Testis (tissue), 3 donors: ENCODE results near the gene IL4I1. TPM values are rescaled to one million over a fixed set of nuclear protein-coding genes. Genes with fewer than 3 reads are reported as not detected.

Source experiments
- DNase-seq: peaks from one replicate; pipeline ENCODE4 v3.0.0-alpha.2; 2019
- H3K27ac ChIP-seq, 2 donors: fragments of 200-600 bp; sonication (generic); one replicate each; pipeline ENCODE4 v1.5.1; 2019
- H3K27me3 ChIP-seq: fragments of 200-600 bp; sonication (generic); one replicate; pipeline ENCODE4 v1.5.1; 2019
- H3K36me3 ChIP-seq: fragments of 200-600 bp; sonication (generic); one replicate; pipeline ENCODE4 v1.5.1; 2017; ENCODE audit warnings: low read depth; ENCODE audit errors: missing control alignments
- H3K4me1 ChIP-seq: fragments of 200-600 bp; sonication (generic); one replicate; pipeline ENCODE4 v1.5.1; 2019
- H3K4me3 ChIP-seq, 2 donors: fragments of 200-600 bp; sonication (generic); one replicate each; pipeline ENCODE4 v1.5.1; 2017 to 2019
- H3K9me3 ChIP-seq: fragments of 200-600 bp; sonication (generic); one replicate; pipeline ENCODE4 v1.5.1; 2017
- CTCF ChIP-seq, 3 experiments: fragments of 450-650 bp in 2 of 3; fragments of 200-600 bp in 1 of 3; sonication (generic) in 1 of 3; IDR thresholded peaks; one replicate each; pipeline ENCODE4 v1.5.1; 2016 to 2019; ENCODE audit warnings: antibody characterized with exemption in 3 of 3, mild to moderate bottlenecking in 2 of 3, moderate library complexity in 1 of 3
- POLR2A ChIP-seq: fragments of 450-650 bp; IDR thresholded peaks from one replicate; pipeline ENCODE4 v1.6.1; 2017; ENCODE audit warnings: antibody characterized with exemption, mild to moderate bottlenecking, moderate library complexity
- WGBS, 2 donors: methylation state at CpG; one replicate each; pipeline ENCODE4 v1.1.5; 2018; 5-methylcytosine and 5-hydroxymethylcytosine counted together
- intact Hi-C: fragments of 100-400 bp; cut with DNase I; formaldehyde crosslinking; loops from one replicate; pipeline ENCODE4 v1.15.1; 2023; ENCODE audit warnings: low total_unique reads
- polyA plus RNA-seq: library from polyadenylated mRNA; stranded (reverse); fragments of 350-450 nt; fragmentation: Illumina TruSeq; extraction: RNeasy Lipid Tissue Mini Kit (QIAGEN cat#74804); gene quantifications from one replicate; pipeline ENCODE4 v1.2.3, GENCODE V29; 2014; ENCODE audit warnings: low read depth, low replicate concordance; ENCODE audit not compliant: insufficient read depth
- total RNA-seq, 2 donors: library from RNA; depleted of rRNA; stranded (reverse); fragments of >200 nt; gene quantifications; one replicate each; pipeline ENCODE4 v1.2.3, GENCODE V29; 2016

Gene IL4I1
- total and polyA plus RNA-seq, 3 donors from 2014 or later: 17.1 to 61.9 (median 20.4) TPM

DNA sequence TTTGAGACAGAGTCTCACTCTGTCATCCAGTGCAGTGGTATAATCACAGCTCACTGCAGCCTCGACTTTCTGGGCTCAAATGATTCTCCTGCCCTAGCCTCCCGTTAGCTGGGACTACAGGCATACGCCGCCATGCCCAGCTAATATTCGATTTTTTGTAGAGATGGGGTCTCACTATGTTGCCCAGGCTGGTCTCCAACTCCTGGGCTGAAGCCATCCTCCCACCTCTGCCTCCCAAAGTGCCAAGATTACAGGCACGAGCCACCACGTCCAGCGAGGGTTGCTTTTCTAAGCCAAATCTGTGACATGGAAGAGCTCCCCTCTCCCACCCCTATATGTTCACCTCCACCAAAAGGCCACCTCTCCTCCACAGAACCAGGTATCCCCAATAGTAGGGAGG lies 21.4 kb upstream of the IL4I1 start:
- no peaks in the 10 kb centered on the region for H3K36me3 ChIP-seq
- no peak overlapping the region for H3K4me3 ChIP-seq
- DNase-seq: no peak
- peaks cover 7% of the 10 kb centered on the region for H3K4me1 ChIP-seq
- no peaks in the 10 kb centered on the region for H3K9me3 ChIP-seq
- H3K27me3 ChIP-seq: no peaks in the 10 kb centered on the region
- TF ChIP-seq POLR2A (no peak), CTCF (IDR thresholded peaks at IDR 0.05) (no peak)
- intact Hi-C loops: no loop called here
- no peak overlapping the region for H3K27ac ChIP-seq
- WGBS, 2 donors: 92 to 94% methylated on average over 8 of the region's 8 CpGs

- H3K27me3 ChIP-seq: no peaks in the 10 kb centered on the region
- no peak for DNase-seq
- peaks cover 16% of the 10 kb centered on the region for H3K4me1 ChIP-seq
- no peak overlapping the region for H3K27ac ChIP-seq
- no peaks in the 10 kb centered on the region for H3K9me3 ChIP-seq
- TF ChIP-seq POLR2A: no peak
- TF ChIP-seq CTCF (IDR thresholded peaks at IDR 0.05): peak in 2 of 3 experiments; percentile 23 to 25
- 79% methylated on average over 17 to 21 of the region's 21 CpGs for WGBS, 2 donors
- intact Hi-C loops: no loop called here
- no peak overlapping the region for H3K4me3 ChIP-seq
- H3K36me3 ChIP-seq: no peaks in the 10 kb centered on the region
Observed at GRCh38 chr19:49916839-49917733, 20.4 kb upstream of the IL4I1 start.

DNA sequence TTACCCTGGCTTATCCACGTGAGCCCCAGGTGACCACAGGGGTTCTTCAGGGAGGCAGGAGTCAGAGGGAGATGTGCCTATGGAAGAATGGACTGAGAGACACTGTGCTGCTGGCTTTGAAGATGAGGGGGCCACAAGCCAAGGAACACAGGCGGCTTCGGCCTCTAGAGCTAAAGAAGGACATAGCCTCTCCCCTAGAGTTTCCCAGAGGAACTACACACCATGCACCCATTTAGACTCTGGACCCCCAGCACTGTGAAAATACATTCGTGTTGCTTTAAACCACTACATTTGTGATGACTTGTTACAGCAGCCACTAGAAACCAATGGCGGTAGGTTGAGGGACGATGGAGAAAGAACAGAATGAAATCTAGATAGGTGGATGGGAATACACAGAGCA lies 18.6 kb upstream of the IL4I1 start:
- no peaks in the 10 kb centered on the region for H3K36me3 ChIP-seq

DNA sequence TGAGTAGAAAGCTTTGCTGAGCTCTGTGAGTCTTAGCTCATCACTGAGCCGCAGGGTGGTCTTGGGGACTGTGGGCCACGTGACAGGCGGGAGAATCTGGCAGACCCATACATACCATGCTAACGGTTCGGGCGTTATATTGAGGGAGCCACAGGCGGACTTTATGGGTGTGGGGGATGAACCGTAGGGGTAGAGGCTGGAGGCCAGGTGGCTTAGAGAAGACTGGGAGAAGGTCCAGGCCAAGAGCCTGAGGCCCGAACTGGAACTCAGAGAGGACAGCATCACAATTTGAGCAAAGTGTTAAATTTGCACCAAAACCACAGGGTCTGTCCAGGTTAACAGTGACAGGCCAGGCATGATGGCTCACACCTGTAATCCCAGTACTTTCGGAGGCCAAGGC lies 17.0 kb upstream of the IL4I1 start:
- H3K4me3 ChIP-seq: no peak overlapping the region
- H3K9me3 ChIP-seq: no peaks in the 10 kb centered on the region
- TF ChIP-seq CTCF (IDR thresholded peaks at IDR 0.05) (no peak), POLR2A (no peak)
- intact Hi-C loops: no loop called here
- H3K27ac ChIP-seq: peak overlapping the region in 1 of 2 donors; percentile 39
- peaks cover 30% of the 10 kb centered on the region for H3K4me1 ChIP-seq
- H3K27me3 ChIP-seq: no peaks in the 10 kb centered on the region
- WGBS, 2 donors: 76 to 86% methylated on average over 10 of the region's 10 CpGs
- H3K36me3 ChIP-seq: no peaks in the 10 kb centered on the region
- DNase-seq: no peak

More for the DNA sequence above, 18.6 kb upstream of the IL4I1 start:
- Histone ChIP-seq H3K4me1 (peaks cover 30% of the 10 kb centered on the region), H3K27ac (no peak overlapping the region), H3K4me3 (no peak overlapping the region), H3K9me3 (no peaks in the 10 kb centered on the region), H3K27me3 (no peaks in the 10 kb centered on the region)
- DNase-seq: no peak
- 93 to 95% methylated on average over 6 of the region's 6 CpGs for WGBS, 2 donors
- no peak for TF ChIP-seq POLR2A
- peak in 1 of 3 experiments; percentile 17 for TF ChIP-seq CTCF (IDR thresholded peaks at IDR 0.05)
- intact Hi-C loops: no loop called here
